Measurements from ENCODE around the gene GRM6.

Gene GRM6

DNA sequence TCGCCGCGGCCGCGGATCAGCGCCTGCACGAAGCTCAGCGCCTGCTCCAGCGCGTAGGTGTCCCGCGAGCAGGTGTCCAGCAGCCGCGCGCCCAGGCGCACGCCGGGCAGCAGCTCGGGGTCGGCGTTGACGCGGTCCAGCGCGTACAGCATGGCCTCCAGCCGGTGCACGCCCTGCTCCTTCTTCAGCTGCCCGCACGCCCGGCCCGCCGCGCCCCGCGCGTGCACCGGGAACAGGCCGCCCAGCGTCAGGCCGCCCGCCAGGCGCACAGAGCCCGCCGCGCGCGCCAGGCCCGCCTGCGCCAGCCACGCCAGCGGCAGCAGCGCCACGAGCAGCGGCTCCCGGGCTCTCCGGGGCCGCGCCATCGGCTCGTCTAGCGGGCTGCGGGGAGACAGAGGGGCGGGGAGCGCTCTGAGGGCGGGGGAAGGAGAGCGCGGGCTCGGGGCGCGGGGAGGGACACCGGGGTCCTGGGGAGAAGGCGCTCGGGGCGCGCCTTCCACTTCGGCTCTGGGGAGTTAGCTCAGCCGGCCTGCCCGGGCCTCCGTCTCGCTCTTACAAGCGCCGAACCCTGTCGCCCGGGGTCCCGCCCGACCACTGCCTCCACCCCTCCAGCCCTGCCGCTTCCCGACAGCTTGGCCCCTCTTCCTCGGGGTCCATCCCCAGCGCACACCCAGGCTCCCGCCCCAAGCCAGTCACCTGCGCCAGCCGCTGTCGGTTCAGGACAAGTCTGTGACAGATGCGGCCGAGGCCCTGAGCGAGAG is at the start of gene GRM6:
Gene GRM6, minus strand, starts transcription at position 741 of the 761 bp plus-strand sequence. Its CDS starts 376 bp downstream, at position 365.
- H3K4me3 ChIP-seq (ENCODE audit: low read depth, low read length) = no peak within 1 kb of the TSS
- no peak for TF ChIP-seq CTCF (IDR thresholded peaks at IDR 0.05; ENCODE audit: insufficient read depth, low read depth, low read length, missing control alignments)
- no peak for DNase-seq (ENCODE audit: low read depth)

GRCh38 chr5:179044765-179045164 is 49.6 kb upstream of the GRM6 start:
- no peak for TF ChIP-seq CTCF (IDR thresholded peaks at IDR 0.05; ENCODE audit: insufficient read depth, low read depth, low read length, missing control alignments)
- no peak for DNase-seq (ENCODE audit: low read depth)

DNA sequence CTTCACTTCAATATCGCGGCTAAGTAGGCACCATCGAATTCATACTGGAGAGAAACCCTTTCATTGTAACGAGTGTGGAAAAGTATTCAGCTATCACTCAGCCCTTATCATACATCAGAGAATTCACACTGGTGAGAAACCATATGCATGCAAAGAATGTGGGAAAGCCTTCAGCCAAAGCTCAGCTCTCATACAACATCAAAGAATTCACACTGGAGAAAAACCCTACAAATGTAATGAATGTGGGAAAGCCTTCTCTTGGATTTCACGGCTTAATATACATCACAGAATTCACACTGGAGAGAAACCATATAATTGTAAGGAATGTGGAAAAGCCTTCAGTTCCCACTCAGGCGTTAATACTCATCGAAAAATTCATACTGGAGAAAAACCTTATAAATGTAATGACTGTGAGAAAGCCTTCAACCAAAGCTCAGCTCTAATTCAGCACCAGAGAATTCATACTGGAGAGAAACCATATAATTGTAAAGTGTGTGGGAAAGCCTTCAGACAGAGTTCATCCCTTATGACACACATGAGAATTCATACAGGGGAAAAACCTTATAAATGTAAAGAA is 38.0 kb upstream of the GRM6 start:
- H3K4me3 ChIP-seq (ENCODE audit: low read depth, low read length) = no peak overlapping the region
- no peak for TF ChIP-seq CTCF (IDR thresholded peaks at IDR 0.05; ENCODE audit: insufficient read depth, low read depth, low read length, missing control alignments)
- no peak for DNase-seq (ENCODE audit: low read depth)

More at GRCh38 chr5:179044765-179045164, 49.6 kb upstream of the GRM6 start:
- no peak overlapping the region for H3K4me3 ChIP-seq (ENCODE audit: low read depth, low read length)

GRCh38 chr5:179023528-179024189 is 28.5 kb upstream of the GRM6 start, which contains the start of gene ZNF879:
ZNF879 (plus strand) TSS chr5:179023804; CDS start chr5:179025005, 1,201 bp downstream.
- no peak within 1 kb of the TSS for H3K4me3 ChIP-seq (ENCODE audit: low read depth, low read length)
- peak; percentile 46 for DNase-seq (ENCODE audit: low read depth)
- no peak for TF ChIP-seq CTCF (IDR thresholded peaks at IDR 0.05; ENCODE audit: insufficient read depth, low read depth, low read length, missing control alignments)

DNA sequence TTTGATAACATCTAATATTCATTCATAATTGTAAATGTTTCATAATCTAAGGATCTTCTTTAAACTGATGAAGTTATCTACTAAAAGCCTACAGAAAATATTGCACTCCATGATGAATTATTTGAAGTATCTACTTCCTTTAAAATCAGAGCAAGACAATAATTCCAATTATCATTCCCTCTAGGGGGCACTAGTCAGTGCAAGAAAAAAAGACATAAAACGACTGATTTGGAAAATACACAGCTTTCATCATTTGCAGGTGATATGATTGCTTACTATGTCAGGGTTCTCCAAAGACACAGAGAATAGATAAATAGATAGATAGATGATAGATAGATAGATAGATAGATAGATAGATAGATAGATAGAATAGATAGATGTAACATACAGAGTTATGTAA is 13.5 kb upstream of the GRM6 start:
- H3K4me3 ChIP-seq (ENCODE audit: low read depth, low read length) = no peak overlapping the region
- TF ChIP-seq CTCF (IDR thresholded peaks at IDR 0.05; ENCODE audit: insufficient read depth, low read depth, low read length, missing control alignments) = no peak
- DNase-seq (ENCODE audit: low read depth) = no peak

- no peak for TF ChIP-seq CTCF (IDR thresholded peaks at IDR 0.05; ENCODE audit: insufficient read depth, low read depth, low read length, missing control alignments)
- no peak for DNase-seq (ENCODE audit: low read depth)
- H3K4me3 ChIP-seq (ENCODE audit: low read depth, low read length) = no peak overlapping the region
Measured at GRCh38 chr5:179006564-179006963, 11.4 kb upstream of the GRM6 start.
